ENCODE measurements around the gene KRT1.

Gene KRT1

DNA sequence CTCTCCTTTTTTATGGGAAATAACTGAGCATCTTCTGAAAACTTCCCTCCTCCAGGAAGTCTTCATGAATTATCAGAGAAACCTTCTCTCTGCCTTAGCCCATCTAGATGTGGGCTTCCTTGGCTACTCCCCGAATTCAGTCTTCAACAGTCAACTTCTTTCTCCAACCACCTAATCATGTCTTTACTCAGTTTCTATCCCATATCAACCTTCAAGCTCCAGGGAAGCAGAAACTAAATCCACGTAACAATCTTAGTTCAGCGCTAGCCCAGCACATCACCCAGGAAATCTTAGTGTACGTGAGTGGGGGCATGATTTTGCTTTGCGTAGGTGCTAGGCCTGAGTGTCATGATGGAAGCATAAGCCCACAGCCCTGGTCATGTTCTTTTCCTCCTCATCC, 35.9 kb upstream of the KRT1 start:
- Histone ChIP-seq H3K9ac (ENCODE audit: low read length) (no peak overlapping the region), H3K79me2 (ENCODE audit: insufficient read depth, low read length) (no peaks in the 10 kb centered on the region), H3K27me3 (ENCODE audit: low read length) (no peaks in the 10 kb centered on the region), H2AFZ (ENCODE audit: low read depth, low read length, severe bottlenecking) (no peak overlapping the region), H3K4me3 (ENCODE audit: insufficient read depth, low read length, poor library complexity, severe bottlenecking) (no peak overlapping the region), H3K4me2 (ENCODE audit: low read depth, low read length, poor library complexity, severe bottlenecking) (no peak overlapping the region), H3K36me3 (ENCODE audit: low read length) (no peaks in the 10 kb centered on the region), H3K9me3 (ENCODE audit: insufficient read depth, low read length) (no peaks in the 10 kb centered on the region), H4K20me1 (ENCODE audit: low read depth, low read length) (no peaks in the 10 kb centered on the region), H3K9me2 (replicated peaks; ENCODE audit: insufficient read depth, low read length) (no peaks in the 10 kb centered on the region), H3K27ac (ENCODE audit: low read depth, low read length) (no peak overlapping the region), H3F3A (ENCODE audit: insufficient read depth) (no peaks in the 10 kb centered on the region)
- TF ChIP-seq, protein P1, sequence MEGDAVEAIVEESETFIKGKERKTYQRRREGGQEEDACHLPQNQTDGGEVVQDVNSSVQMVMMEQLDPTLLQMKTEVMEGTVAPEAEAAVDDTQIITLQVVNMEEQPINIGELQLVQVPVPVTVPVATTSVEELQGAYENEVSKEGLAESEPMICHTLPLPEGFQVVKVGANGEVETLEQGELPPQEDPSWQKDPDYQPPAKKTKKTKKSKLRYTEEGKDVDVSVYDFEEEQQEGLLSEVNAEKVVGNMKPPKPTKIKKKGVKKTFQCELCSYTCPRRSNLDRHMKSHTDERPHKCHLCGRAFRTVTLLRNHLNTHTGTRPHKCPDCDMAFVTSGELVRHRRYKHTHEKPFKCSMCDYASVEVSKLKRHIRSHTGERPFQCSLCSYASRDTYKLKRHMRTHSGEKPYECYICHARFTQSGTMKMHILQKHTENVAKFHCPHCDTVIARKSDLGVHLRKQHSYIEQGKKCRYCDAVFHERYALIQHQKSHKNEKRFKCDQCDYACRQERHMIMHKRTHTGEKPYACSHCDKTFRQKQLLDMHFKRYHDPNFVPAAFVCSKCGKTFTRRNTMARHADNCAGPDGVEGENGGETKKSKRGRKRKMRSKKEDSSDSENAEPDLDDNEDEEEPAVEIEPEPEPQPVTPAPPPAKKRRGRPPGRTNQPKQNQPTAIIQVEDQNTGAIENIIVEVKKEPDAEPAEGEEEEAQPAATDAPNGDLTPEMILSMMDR (IDR thresholded peaks at IDR 0.05; ENCODE audit: insufficient read depth, low read length, poor library complexity, severe bottlenecking), result no peak
- TF ChIP-seq EZH2phosphoT487 (conservative IDR thresholded peaks at IDR 0.05; ENCODE audit: low read length), result no peak

DNA sequence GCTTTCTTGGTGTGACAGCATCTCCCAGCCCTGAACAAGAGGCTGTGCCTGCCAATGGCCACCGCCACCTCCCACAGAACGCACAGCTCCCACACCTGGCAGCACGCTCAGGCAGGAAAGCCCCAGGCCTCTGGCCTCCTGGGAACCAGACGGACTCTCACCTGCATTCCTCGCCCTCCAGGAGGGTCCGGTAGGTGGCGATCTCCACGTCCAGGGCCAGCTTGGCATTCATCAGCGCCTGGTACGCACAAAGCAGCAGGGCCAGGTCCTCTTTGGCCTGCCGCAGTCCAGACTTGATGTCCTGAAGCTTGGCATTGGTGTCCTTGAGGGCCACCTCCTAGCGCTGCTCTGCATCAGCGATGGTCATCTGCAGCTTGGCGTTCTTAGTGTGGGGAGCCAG, 35.2 kb upstream of the KRT1 start:
- Histone ChIP-seq H3K79me2 (ENCODE audit: insufficient read depth, low read length) (no peaks in the 10 kb centered on the region), H3K9me3 (ENCODE audit: insufficient read depth, low read length) (no peaks in the 10 kb centered on the region), H2AFZ (ENCODE audit: low read depth, low read length, severe bottlenecking) (no peak overlapping the region), H3K27me3 (ENCODE audit: low read length) (no peaks in the 10 kb centered on the region), H3K4me2 (ENCODE audit: low read depth, low read length, poor library complexity, severe bottlenecking) (no peak overlapping the region), H3K36me3 (ENCODE audit: low read length) (no peaks in the 10 kb centered on the region), H3K9ac (ENCODE audit: low read length) (no peak overlapping the region), H4K20me1 (ENCODE audit: low read depth, low read length) (no peaks in the 10 kb centered on the region), H3F3A (ENCODE audit: insufficient read depth) (no peaks in the 10 kb centered on the region), H3K4me3 (ENCODE audit: insufficient read depth, low read length, poor library complexity, severe bottlenecking) (no peak overlapping the region), H3K27ac (ENCODE audit: low read depth, low read length) (no peak overlapping the region), H3K9me2 (replicated peaks; ENCODE audit: insufficient read depth, low read length) (no peaks in the 10 kb centered on the region)
- TF ChIP-seq, protein P1 (IDR thresholded peaks at IDR 0.05; ENCODE audit: insufficient read depth, low read length, poor library complexity, severe bottlenecking), result no peak
- TF ChIP-seq EZH2phosphoT487 (conservative IDR thresholded peaks at IDR 0.05; ENCODE audit: low read length), result no peak

DNA sequence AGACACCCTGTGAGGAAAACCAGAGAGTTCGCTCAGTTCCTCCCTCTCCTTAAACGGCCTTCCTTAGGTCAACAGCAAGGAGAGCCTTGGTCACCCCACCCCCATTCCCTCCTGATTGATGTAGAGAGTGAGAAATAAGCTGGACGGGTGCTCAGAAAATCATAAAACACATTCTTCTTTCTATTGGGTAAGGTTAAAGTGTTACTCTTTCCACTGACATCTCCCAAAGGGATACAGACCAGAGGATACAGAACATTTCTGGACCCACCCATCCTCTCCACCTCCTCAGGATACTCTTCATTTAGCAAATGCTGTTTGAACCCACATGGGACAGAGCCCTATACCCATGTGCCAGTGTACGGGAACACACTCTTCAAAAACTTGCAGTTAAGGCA, 34.7 kb upstream of the KRT1 start:
- H3K4me3 ChIP-seq (ENCODE audit: insufficient read depth, low read length, poor library complexity, severe bottlenecking), result no peak overlapping the region
- H4K20me1 ChIP-seq (ENCODE audit: low read depth, low read length), result no peaks in the 10 kb centered on the region
- H3K36me3 ChIP-seq (ENCODE audit: low read length), result no peaks in the 10 kb centered on the region
- no peaks in the 10 kb centered on the region for H3K9me3 ChIP-seq (ENCODE audit: insufficient read depth, low read length)
- no peaks in the 10 kb centered on the region for H3F3A ChIP-seq (ENCODE audit: insufficient read depth)
- no peaks in the 10 kb centered on the region for H3K79me2 ChIP-seq (ENCODE audit: insufficient read depth, low read length)
- no peak overlapping the region for H3K27ac ChIP-seq (ENCODE audit: low read depth, low read length)
- no peak overlapping the region for H2AFZ ChIP-seq (ENCODE audit: low read depth, low read length, severe bottlenecking)
- H3K9ac ChIP-seq (ENCODE audit: low read length), result no peak overlapping the region
- no peaks in the 10 kb centered on the region for H3K9me2 ChIP-seq (replicated peaks; ENCODE audit: insufficient read depth, low read length)
- H3K27me3 ChIP-seq (ENCODE audit: low read length), result no peaks in the 10 kb centered on the region
- no peak for TF ChIP-seq EZH2phosphoT487 (conservative IDR thresholded peaks at IDR 0.05; ENCODE audit: low read length)
- TF ChIP-seq, protein P1 (IDR thresholded peaks at IDR 0.05; ENCODE audit: insufficient read depth, low read length, poor library complexity, severe bottlenecking), result no peak
- H3K4me2 ChIP-seq (ENCODE audit: low read depth, low read length, poor library complexity, severe bottlenecking), result no peak overlapping the region

Data from SU-DHL-6 (cell line).